SIG-M5 (cell line): ENCODE results near the gene MT1A.

Experiments
- DNase-seq: peaks from one replicate; lab custom pipeline; 2025; lab: John Stamatoyannopoulos, UW

The MT1A gene

DNA sequence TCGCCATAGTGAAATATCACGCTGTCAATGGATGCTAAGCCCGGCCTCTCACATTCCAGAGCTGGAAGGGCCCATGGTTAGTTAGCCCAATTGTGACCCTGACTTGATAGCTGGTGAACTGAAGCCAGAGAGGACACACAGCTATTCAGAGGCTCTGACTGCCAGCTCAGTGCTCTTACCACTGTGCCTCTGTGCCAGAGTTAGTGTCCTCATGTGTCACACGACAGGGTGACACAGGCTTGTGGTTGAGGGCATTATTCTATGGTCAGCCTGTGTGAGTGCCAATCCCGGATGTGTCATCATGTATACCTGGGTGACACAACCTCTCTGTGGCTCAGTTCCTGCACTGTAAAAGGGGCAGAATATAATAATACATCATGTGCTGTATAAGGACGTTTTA lies 41.4 kb downstream of the MT1A start:
- no peak for DNase-seq

DNA sequence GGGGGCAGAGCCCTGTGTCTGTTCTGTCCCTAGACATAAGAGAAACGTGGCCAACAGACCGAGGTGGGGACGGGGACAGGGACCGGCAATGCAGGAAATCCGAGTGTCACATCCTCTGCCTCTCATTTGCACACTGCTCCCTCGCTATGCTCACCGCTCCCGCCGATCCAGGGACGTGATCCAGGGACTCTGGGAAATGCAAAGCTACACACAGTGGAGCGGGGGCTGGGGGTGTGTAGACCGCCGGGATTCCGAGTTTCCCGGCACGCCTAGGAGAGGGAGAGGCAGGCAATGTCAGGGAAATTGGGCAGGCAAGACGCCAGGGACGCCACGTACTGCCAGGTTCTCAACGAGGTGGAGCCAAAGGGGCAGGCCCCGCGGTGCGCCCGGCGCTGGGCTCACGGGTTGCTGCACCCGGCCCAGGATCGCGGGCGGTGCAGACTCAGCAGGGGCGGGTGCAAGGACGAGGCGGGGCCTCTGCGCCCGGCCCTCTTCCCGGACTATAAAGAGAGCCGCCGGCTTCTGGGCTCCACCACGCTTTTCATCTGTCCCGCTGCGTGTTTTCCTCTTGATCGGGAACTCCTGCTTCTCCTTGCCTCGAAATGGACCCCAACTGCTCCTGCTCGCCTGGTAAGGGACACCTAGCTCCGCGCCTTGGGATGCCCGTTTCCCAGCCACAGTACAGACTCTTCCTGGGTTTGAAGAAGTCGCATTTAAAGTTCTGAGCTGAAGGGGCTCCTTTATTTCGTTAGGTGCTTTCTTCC lies 43.7 kb downstream of the MT1A start, which contains the start of gene MT1X:
TSS of gene MT1X (plus strand) at position 532 of the 764 bp plus-strand sequence. CDS start at position 603, 71 bp downstream.
- peak; percentile 32 for DNase-seq

DNA sequence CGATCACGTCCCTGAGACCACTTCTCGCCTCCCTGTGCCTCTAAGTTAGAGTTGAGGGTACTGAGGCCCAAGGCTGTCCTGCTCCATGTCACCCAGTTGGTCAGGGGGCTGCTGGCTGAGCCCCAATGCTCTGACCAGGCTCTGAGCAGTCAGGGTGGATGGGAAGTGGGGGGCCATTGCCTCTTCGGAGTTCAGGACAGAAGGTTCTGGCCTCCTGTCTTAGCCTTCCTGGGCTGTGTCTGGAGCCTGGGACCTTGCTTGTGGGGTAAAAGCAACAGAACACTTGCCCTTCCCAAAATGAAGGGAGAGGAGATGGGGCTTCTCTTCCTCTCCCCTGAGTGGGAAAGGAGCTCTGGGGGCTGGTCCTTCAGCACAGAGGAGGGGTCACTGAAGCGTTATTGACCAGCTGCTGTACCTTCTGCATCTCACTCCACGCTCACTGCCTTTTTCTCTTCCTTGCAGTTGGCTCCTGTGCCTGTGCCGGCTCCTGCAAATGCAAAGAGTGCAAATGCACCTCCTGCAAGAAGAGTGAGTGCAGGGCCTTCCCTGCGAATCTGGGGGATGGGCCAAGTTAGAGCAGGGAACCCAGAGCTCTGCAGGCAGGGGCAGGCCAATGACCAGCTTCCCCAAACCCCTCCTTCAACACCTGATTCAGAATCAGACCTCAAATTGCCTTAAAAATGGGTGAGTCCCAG lies 44.4 kb downstream of the MT1A start:
- DNase-seq = no peak

DNA sequence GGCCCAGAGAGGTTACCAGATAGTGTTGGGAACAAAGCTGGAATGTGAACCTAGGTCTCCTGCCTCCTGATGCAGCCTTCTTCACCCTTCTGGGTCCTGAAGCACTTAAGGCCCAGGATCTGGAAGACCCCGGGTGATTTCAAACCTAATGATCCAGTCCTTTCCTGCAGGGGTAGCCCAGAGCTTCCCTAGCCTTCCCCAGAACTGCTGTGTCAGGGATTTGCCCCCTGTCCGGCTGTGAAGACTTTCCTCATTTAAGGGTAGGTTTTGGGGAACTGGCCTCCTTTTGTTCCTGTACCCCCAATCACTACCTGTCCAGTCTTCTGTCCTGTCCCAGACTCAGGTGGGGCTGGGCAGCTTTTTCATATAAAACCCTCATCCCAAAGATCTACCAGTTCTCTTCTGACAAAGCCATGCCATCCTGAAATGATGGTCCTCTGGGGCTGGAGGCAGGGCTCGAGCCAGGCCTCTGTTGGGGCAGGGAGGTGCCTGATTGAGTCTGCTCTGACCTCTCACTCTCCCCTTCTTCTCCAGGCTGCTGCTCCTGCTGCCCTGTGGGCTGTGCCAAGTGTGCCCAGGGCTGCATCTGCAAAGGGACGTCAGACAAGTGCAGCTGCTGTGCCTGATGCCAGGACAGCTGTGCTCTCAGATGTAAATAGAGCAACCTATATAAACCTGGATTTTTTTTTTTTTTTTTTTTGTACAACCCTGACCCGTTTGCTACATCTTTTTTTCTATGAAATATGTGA lies 45.1 kb downstream of the MT1A start:
- DNase-seq = no peak

DNA sequence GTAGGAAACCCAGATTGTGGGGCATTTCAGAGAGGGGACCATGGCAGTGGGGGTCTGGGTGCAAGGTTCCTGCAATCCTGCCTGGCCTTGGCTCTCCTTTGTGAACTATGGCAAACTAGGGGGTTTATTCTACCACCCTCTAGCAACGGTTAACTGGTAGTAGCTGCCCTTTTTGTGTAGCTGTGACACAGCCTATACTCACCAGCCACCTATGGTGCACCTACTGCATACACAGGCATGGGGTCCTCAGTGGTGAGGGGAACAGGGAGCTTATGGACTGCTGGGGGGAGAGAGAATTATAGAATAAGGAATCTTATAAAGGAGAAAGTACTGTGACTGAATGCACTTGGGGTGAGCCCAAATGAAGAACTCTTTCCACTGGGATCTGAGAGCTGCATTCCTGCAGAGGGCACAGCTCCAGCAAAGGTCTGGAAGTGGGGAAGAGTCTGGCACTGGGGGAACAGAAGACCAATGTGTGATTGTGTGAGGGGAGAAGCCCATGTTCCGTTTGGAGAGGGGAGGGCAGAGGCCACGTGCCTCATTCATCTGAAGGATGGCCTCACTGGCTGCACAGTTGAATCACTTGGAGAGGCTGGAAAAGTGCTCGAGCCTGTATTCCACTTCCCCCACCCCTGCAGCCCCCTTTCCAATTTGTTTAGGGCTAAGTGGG lies 45.9 kb downstream of the MT1A start:
- no peak for DNase-seq

DNA sequence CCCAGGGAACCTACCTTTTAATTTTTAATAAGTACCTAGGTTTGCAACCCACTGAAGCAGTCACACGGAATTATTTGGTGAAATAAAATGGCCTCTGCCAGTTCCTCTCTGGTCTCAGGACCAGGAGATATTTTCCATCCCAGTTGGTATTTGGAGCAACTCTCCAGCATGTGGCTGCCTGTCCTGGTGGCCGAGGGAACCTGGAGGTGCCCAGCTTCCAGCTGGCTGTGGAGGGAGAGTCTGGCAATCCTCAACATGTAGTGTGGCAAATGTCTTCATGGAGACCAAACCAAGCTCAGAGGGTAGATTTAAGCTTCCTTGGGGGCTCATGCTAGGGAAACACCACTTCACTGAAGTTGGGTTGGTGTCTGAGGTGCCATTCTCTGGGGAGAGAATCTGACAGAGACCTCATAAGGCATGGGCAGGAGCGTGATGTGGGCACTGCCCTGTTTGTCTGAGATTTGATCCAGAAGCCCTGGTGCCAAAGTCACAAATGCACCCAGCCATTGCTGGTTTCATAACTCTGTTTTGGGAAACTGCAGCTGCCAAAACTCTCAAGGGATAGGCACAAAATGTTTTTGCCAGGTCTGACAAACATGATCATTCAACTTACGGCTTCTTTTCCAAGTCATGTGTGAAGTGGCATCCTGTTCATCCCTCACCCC lies 46.6 kb downstream of the MT1A start:
- no peak for DNase-seq

DNA sequence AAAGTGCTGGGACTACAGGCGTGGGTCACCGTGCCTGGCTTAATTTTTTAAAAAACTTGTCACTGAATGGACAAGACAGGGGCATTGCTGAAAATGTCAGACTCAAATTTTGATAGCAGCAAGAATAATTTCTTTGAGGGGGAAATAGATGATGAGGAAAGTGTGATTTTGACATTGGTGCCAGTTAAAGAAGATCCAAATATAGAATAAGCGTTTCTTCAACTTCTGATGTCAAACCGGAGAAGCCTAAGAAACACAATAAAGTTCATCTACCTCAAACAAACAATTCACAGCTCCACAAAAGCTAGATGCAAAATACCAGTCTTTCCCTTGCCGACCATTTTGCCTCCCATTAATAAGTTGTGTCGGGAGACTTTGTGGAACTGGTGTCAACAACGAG lies 48.3 kb downstream of the MT1A start:
- DNase-seq = no peak

DNA sequence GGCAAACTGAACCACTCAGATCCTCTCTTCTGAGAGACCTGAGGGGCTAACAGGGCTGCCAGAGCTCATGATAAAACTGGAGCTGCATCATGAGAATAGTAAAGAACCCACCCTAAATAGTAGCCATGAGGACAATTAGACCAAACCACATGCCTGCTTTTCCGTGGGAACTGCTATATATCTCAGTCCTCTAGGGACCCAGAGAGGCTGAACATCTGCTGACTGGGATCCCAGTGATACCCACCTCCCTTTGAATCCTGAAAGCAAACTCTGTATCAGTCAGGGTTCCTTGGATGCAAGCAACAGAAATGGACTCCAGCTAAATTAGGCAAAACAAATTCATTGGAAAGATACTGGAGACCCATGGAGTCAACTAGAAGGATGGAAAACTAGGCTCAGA lies 50.3 kb downstream of the MT1A start:
- no peak for DNase-seq

DNA sequence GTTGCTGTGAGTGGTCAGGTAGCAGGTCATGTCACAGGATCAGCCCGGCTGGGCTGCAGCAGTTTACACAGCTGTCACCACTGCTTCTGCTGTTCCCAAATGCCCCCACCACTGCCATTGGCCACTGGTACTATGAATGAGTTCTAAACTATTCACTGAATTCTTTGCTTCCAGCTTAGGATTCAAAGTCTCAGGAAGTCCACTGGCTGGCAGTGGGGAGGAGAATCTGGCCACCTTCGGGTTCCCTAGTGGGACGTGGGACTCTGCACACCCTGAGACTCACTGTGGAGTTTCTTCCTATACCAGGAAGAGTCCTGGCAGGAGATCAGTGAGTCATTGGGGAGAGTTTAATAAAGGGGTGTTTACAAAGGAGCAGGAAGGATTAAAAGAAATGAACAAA lies 50.7 kb downstream of the MT1A start:
- no peak for DNase-seq
